SK-N-SH treated with all-trans-retinoic acid at 6 μM for 48 hours (cell line): ENCODE results near the gene ATP6V0D1.

Experiments
- PPARA ChIP-seq: fragments of 250-450 bp; sonication (Bioruptor Pico); IDR thresholded peaks from 2 replicates; pipeline ENCODE4 v1.5.0; 2020; ENCODE audit warnings: mild to moderate bottlenecking, borderline replicate concordance
- ZFP30 ChIP-seq: fragments of 450-650 bp; formaldehyde crosslinking; IDR thresholded peaks from 2 replicates; pipeline ENCODE4 v1.5.0; 2022; ENCODE audit warnings: mild to moderate bottlenecking, moderate library complexity
- TF ChIP-seq, protein P1 (sequence below): fragments of 250-450 bp; sonication (Bioruptor Pico); IDR thresholded peaks from 2 replicates; pipeline ENCODE4 v1.5.1; 2021; ENCODE audit warnings: mild to moderate bottlenecking, moderate library complexity

DNA sequence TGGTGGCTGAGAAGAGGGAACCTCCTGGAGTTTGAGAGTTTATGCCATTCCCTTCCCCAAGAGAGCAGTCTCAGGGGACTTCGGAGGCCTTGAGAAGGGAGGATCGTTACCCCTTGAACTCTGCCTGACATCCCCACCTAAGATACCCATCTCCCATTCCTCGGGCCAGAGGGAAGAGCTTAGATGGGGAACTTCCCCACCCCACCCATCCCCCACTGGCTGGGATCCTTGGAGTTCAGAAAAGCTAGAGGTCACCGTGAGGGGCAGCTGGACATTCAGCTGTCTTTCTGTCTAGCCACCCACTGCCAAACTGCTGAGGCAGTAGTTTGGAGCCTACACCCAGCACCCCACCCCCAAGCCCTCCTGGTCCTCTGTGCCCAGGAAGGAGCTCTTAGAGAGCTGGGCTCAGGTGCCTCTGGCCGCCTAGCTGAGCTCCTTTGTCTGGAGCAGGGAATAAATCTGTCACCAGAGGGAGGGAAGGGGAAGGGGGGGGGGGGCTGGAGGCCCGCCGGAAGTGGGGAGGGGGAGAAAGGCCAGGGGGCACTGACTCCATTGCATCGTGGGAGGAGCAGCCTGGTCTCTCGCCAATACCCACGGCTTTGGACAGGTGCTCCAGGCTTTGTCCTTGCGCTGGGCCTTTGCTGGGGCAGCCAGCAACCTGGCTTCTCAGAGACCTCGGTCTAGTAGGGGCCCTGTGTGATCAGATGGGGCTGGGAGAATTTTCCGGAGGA, 49.0 kb downstream of the ATP6V0D1 start:
- no peak for TF ChIP-seq ZFP30 (CRISPR knock-in tag)
- TF ChIP-seq, protein P1, sequence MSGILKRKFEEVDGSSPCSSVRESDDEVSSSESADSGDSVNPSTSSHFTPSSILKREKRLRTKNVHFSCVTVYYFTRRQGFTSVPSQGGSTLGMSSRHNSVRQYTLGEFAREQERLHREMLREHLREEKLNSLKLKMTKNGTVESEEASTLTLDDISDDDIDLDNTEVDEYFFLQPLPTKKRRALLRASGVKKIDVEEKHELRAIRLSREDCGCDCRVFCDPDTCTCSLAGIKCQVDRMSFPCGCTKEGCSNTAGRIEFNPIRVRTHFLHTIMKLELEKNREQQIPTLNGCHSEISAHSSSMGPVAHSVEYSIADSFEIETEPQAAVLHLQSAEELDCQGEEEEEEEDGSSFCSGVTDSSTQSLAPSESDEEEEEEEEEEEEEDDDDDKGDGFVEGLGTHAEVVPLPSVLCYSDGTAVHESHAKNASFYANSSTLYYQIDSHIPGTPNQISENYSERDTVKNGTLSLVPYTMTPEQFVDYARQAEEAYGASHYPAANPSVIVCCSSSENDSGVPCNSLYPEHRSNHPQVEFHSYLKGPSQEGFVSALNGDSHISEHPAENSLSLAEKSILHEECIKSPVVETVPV (CRISPR knock-in tag) = no peak
- no peak for TF ChIP-seq PPARA (CRISPR knock-in tag)
